Midbrain (tissue), 1 donor: ENCODE results near the gene NAGPA.

ENCODE experiments used
- DNase-seq: peaks from one replicate; lab custom pipeline; 2025; lab: John Stamatoyannopoulos, UW

NAGPA gene

DNA sequence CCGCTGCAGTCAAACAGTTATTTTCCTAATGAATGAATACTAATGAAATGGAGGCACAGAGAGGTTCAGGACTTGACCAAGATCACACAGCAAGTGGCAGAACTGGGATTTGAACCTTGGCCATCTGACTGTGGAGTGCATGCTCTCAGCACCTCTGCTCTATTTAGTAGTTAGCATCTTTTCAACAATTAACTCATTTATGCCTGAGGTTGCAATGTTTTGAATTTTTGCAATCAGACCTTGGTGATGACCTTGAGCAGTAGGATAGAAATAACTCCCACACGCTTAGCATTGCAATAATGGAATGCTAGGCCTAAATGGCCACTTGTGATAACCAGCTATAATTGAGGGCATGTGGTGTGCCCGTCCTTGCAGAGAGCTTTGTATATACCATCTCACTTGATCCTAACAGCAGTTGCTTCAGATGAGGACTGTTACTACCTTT, 31.0 kb downstream of the NAGPA start:
- no peak for DNase-seq

DNA sequence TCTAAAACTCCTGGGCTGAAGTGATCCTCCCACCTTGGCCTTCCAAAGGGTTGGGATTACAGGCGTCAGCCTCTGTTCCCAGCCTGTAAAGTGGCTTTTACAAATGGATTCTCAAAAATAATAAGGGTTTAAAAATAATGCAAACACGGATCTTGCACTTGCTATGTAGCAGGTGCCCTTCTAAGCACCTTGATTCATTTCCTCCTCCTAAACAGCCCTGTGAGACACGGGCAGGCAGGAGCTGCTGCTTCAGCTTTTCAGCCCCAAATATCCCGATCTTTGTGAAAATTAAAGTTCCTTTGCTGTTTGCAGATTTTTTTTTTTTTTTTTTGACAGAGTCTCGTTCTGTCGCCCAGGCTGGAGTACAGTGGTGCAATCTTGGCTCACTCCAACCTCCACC, 31.7 kb downstream of the NAGPA start:
- no peak for DNase-seq

DNA sequence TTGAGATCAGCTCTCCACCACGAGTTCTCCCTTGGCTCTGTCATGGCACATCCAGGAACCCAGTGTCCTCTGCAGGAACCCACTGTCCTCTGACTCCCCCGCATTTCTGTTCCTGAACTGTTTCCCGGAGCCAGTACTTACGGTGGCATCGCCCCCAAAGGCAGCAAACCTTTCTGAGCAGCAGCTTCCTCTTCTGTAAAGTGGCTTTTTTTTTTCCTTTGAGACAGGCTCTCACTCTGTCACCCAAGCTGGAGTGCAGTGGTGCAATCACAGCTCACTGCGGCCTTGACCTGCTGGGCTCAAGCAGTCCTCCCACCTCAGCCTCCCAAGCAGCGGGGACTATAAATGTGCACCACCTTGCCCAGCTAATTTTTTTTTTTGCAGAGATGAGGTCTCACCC, 32.2 kb downstream of the NAGPA start:
- no peak for DNase-seq

DNA sequence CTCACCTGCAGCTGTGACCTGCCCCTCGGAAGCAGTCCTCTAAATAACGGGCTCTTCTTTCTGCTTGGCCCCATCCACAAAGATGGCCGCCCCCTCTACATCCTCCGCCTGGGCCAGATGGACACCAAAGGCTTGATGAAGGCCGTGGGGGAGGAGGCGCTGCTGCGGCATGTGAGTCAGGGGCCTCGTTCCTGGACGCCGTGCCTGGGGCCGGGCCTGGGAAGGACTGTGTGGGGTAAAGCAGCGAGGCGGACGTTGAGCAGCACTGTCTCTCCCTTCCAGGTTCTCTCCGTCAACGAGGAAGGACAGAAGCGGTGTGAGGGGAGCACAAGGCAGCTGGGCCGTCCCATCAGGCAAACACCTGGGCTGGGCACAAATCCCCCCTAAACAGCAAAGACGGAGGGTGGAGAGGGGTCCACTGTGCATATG, 33.1 kb downstream of the NAGPA start:
- no peak for DNase-seq

DNA sequence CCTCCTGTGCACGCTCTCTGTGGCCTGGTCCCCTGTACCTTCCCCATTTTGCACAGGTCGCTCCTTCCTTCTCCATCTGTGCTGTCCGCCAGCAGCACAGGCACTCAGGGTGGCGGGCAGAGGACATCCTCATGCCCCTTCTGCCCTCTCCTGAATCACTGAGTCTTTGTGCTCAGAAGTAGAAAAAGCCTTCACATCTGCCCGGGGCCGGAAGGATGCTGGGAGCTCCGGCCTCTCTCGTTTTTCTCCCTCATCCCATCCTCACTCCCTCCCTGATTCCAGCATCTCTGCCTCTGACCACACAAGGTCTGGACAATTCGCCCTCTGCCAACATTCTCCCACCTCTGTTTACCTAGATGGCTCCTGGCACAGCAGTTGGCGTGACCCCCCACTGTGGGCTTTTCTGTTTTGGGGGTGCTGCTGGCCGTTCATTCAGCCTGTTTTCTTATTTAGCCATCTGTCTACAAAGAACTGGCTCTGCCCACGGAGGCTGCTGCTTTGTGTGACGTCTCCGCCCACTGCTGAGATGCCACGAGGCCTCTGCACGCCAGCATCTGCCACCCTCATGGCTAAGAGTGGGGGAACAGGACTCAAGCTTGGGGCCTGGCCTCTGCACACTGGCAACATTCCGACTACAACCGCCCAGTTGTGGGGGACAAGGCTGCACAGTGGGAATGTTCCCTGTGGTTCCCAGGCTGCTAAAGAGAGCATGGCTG, 38.9 kb downstream of the NAGPA start:
- peak; percentile 49 for DNase-seq

DNA sequence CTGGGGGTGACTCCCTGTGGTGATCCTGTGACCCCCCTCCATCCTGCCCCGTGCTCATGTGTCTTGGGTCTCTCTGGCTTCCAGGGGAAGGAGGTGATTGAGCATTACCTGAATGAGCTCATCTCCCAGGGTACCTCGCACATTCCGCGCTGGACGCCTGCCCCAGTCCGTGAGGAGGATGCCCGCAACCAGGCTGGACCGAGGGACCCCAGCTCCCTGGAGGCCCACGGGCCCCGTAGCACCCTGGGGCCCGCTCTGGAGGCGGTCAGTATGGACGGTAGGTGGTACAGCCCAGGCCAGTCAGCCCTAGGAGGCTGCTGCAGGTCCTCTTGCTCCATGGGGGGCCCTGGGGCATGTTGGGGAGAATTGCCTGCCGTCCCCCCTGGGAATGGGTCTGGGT, 42.0 kb downstream of the NAGPA start:
- DNase-seq = no peak

DNA sequence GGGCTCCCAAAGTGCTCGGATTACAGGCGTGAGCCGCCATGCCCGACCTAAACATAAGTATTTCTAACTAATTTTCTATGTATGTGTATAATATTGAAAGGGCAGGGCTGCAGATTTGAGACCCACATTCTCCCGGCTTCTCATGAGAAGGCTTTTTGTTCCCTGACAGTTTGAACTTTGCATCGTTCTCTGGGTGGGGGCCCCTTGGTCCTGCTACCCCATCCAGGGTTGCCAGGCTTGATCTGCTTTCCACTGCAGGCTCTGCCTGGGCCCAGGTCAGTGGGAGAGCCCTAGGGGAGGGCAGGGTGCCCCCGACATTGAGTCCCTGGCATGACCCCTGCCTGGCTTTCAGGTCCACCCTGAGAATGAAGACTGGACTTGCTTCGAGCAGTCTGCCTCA, 43.3 kb downstream of the NAGPA start:
- DNase-seq = no peak

DNA sequence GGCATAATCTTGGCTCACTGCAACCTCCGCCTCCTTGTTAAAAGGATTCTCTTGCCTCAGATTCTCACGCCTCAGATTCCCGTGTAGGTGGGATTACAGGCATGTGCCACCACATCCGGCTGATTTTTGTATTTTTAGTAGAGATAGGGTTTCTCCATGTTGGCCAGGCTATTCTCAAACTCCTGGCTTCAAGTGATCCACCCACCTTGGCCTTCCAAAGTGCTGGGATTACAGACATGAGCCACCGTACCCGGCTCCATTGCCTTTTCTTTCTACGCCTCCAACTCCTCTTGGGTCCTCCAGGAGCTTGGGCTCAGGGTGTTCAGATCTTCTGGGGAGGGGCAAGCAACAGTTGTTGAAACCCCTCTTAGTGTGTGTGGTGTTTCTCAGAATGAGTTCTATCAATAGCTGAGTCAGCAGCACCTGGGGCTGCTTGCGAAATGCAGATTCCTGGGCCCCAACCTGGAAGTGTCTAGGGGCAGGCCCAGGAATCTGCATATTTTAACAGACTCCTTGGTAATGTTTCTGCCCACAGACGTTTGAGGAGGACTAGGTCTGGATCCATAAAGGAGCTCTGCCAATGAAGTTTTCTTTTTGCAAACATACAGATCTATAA, 44.2 kb downstream of the NAGPA start:
- no peak for DNase-seq

DNA sequence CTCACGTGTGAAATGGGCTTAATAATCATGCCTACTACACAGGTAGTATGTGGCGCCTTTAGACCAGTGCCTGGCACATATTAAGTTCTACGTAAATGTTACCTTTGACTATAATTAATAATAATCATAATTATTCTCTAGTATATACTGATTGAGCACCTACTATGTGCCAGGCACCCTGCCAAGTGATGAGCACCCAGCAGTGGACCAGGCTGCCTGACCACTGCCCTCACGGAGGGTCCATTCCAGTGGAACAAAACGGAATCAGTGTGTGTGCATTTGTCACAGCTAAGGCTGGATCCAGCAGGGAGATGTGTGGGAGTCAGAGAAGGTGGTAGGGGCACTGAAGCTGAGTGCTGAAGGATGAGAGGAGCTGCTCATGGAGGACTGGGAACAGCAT, 45.1 kb downstream of the NAGPA start:
- no peak for DNase-seq

DNA sequence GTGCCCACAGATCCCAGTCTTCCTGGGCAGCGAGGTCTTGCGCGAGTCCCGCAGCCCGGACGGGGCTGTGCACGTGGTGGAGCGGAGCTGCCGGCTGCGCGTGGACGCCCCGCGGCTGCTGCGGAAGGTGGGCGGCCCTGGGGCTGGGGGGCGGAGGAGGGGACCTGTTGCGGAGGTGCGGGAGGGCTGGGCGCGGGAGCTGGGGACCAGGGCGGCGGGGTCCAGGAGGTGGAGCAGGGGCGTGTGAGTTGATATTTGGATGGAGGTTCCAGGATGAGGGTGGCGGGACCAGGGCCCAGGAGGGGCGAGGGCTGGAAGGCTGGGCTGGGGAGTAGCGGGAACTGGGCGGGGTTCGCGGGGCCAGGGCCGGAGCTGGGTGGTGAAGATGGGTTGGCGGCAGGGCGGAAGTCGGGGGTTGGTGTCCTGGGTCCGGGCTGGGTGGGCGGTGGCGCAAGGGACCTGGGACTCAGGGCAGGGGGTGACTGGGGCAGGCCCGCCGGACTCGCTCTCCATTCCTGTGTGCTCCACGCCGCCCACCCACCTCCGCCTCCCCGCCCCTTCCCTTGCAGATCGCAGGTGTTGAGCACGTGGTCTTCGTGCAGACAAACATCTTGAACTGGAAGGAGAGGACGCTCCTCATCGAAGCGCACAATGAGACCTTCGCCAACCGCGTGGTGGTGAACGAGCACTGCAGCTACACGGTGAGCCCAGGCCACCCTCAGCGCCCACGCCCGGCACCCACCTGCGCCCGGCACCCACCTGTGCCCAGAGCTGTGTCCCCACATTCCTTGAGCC, 46.0 kb downstream of the NAGPA start:
- no peak for DNase-seq

DNA sequence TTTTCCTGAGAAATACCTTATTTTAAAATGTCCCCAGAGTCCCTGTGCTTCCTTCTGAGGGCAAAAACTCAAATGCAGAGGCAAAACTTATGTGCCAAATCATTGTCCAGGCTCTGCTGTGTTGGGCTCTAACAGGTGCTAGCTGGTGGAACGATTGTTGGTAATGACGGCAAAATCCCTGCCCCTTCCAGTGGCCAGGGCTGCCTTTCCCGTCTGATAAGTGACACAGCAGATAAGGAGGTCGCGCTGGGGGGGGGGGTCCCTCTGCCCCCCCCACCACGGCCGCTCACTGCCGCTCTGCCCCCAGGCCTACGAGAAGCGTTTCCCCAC, 46.5 kb downstream of the NAGPA start:
- no peak for DNase-seq

DNA sequence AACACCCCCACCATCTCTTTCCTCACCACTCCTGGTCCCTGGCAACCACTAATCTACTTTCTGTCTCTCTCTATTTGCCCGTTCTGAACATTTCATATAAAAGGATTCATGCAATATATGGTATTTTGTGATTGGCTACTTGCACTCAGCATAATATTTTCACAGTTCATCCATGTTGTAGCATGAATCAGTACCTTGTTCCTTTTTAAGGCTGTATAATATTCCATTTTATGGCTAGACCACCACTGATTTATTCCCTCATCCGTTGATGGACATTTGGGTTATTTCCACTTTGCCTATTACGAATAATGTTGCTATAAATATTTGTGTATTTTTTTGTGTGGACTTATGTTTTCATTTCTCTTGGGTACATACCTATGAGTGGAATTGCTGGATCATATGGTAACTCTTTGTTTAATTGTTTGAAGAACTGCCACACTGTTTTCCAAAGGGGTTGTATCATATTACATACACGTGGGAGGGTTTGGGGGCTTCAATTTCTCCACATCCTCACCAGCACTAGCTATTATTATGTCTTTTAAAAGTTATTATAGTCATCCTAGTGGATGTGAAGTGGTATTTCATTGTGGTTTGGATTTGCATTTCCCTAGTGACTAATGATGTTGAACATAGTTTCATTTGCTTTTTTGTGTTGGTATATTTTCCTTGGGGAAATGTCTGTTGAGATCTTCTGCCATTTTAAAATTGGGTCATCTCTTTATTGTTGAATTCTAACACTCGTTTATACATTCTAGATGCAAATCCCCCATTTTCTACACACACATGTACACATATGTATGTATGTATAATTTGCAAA, 49.4 kb downstream of the NAGPA start:
- DNase-seq = no peak

DNA sequence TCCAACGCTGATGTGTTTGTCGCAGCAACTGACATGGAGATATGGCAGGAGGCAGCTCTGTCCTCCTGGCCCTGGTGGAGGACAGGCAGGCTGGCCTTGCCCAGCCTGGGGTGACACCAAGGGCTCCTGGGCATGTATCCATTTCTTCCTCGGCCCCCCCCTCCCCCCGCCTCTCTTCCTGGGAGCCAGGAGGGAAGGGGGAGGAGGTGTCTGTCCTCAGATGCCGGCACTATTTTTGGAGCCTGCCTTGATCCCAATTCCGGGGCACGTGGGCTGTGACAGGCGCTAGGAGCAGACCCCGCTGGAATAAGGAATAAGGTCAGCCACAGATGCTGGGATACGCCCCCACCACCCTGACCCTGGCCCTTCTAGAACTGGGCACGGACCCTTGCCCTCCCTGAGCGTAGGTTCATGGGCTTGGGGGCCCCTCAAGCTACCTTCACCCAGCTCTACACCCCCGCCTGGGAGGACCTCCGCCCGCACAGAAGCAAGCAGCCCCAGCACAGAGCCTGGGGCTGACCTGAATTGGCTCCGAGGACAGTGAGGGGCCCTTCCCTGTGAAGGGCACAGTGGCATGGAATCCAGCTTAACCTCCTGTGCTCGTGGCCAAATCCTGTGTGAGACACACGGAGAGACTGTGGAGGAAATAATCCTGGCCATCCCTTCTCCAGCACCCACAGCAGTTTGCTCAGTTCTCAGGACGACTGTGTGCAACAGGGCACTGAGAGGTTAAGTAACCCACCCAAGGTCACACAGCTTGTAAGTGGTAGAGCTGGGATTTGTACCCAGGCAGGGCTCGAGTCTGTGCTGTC, 51.5 kb downstream of the NAGPA start:
- DNase-seq = no peak

DNA sequence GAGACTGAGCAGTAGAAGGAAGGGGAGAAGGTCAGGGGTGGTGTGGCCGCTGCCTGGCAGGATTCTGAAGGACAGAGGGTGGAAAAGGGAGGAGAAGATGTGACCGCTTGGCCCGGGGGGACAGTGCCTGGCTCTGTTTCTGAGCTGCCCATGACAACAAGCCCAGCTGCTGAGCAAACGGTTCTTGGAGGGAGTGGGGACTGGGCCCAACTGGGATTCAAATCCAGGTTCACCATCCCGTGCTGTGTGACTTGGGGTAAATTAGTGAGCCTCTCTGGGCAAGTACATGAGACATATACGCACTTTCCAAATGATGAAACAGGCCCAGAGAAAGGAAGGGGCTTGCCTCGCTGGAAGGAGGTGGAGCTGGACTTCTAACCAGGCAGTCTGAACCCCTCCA, 52.3 kb downstream of the NAGPA start:
- DNase-seq = peak; percentile 27

DNA sequence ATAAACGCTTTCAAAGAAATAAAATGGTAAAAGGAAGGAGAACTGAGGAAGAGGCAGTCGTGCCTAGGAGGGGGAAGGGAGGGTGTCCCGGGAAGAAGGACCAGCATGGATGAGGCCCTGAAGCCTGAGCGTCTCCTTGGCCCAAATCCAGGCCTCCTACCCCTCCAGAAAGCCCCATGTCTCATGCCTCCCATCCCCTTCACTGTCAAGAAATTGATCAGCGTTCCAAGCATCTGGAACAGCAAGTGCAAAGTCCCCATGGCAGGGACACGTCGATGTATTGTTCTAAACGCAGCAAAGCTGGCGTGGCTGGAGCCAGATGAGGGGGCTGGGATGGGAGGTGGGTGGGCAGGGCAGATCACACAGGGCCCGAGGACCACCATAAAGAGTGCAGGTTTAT, 53.0 kb downstream of the NAGPA start:
- DNase-seq = no peak

DNA sequence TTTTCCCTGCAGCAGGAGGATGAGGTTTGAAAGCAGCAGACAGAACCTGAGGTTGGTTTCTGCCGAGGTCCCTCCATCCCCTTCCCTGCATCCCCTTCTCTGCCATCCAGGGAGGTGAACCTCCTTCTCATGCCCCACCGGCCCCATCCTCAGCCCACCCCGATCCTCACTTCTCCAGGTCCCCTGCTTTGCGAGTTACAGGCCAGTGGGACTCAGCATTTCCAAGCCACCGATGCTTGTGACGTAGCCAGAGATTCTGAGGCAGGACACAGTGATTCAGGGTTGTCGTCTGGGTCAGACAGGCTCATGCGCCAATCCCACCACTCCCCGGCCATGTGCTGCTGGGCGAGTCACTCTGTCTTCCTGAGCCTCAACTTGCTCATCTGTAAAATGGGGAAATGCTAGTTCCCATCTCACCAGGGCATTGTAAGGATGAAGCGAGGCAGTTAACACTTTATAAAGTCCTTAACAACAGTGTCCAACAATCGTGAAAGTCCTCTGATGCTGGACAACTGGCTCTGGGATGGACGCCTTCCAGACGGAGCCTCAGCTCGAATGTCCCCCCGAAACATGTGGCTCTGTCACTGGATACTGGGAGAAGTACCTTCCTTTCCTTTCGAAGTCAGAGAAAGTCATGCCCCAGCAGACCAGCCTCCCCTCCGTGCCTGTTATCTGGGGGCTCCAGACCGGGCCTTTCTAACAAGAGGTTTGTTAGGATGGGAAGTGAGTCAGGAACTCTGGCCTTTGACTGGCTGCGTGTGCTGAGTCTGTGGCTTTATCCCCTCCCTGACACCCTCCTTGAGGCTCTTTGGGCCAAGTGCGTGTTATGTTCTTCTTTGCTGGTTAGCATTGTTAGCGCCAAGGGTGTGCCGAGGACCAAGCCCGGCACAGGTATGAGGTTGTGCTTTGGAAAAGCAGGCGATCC, 53.7 kb downstream of the NAGPA start:
- no peak for DNase-seq

DNA sequence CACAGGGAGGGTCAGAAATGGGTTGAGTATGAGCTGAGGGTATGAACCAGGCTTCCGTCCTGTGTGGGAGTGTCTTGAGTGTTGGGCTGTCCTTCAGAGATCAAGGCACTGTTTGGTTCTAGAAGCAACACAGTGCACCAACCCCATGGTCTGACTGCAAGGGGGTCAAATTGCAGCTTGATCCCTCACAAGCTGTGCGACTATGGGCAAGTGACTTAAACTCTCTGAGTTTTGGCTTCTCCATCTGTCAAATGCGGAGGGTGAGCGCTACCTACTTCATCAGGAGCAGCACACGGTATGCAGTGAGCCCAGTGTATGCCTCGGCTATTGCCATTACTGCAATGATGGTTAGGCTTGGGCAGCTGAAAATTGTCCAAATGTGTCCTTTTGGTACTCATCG, 54.6 kb downstream of the NAGPA start:
- DNase-seq = no peak

DNA sequence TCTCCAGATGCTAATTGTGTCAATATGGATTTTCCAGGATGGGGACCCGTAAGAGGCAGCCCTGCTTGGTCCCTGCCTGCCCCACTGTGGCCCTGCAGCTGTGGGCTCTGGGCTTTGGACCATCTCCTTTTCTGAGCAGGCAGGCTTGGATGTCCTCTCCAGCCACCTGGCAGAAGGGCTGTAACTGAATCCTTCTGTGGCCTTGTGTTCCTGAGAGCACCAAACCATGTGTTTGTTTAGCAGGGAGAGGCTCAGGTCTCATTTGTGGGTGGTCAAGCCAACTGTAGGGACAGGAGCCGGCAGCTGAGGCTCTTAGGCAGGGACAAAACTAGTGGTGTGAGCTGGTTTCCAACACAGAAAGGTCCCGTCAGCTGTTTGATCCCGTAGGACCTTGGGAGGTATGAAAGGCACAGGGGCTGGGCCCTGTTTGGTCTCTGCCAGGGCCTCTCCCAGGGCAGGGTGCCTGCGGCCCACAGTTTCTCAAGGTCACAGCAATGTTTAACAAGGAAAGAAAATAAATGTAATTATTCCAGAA, 57.1 kb downstream of the NAGPA start:
- no peak for DNase-seq

DNA sequence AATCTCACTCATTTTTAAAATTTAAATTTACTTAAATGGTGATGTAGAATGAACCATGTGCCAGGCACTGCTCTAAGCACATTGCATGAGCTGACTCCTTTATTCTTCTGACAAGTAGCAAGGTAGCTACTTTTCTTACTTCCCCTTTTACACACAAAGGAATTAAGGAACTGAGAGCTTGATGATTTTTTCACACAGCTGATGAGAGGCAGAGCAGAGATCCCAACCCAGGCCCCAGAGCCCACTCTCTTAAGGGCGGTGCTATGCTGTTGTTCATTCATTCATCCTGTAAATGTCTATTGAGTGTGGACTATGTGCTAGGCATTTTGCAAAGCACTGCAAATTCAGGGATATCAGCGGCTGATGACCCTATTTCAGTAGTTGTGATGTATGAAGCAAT, 57.7 kb downstream of the NAGPA start:
- DNase-seq = no peak
